K562 (cell line): Measurements from ENCODE around the gene AHCYL2. TPM values are rescaled to one million over a fixed set of nuclear protein-coding genes. Genes with fewer than 3 reads are reported as not detected.

ENCODE experiments used
- ATF1 ChIP-seq, 2 experiments: fragments of 450-650 bp in 1 of 2; IDR thresholded peaks; 2 replicates each; pipeline ENCODE4 v1.6.1; 2016; ENCODE audit warnings: missing compliant biosample characterization in 1 of 2, missing genetic modification characterization in 1 of 2
- BHLHE40 ChIP-seq: IDR thresholded peaks from 2 replicates; pipeline ENCODE4 v1.6.1; 2011; ENCODE audit warnings: low read length, improper control_type of control experiment
- BRF1 ChIP-seq: IDR thresholded peaks from 3 replicates; pipeline ENCODE4 v1.6.1; 2011; ENCODE audit warnings: borderline replicate concordance, mild to moderate bottlenecking; ENCODE audit not compliant: insufficient read length; ENCODE audit errors: extremely low read depth
- PHF21A ChIP-seq: fragments of 450-650 bp; IDR thresholded peaks from 2 replicates; pipeline ENCODE4 v1.6.1; 2017; ENCODE audit warnings: low read depth, borderline replicate concordance
- POLR2A ChIP-seq: fragments of 450-650 bp; conservative IDR thresholded peaks from 2 replicates; pipeline ENCODE4 v1.6.1; 2016
- SAFB ChIP-seq: fragments of 200-400 bp; formaldehyde crosslinking; IDR thresholded peaks from 2 replicates; pipeline ENCODE4 v1.6.1; 2017; ENCODE audit warnings: low read depth, low read length, borderline replicate concordance
- SNIP1 ChIP-seq: fragments of 450-650 bp; IDR thresholded peaks from 2 replicates; pipeline ENCODE4 v1.7.1; 2017; ENCODE audit warnings: low read depth, mild to moderate bottlenecking
- ZNF140 ChIP-seq: fragments of 250-450 bp; sonication (Bioruptor Pico); IDR thresholded peaks from 2 replicates; pipeline ENCODE4 v1.8.0; 2021; ENCODE audit warnings: moderate library complexity, mild to moderate bottlenecking, inconsistent platforms
- ZNF311 ChIP-seq: fragments of 250-450 bp; sonication (Bioruptor Pico); IDR thresholded peaks from 2 replicates; pipeline ENCODE4 v1.4.0; 2020; ENCODE audit warnings: mild to moderate bottlenecking, moderate library complexity
- ZNF77 ChIP-seq: fragments of 250-450 bp; sonication (Bioruptor Pico); IDR thresholded peaks from 2 replicates; pipeline ENCODE4 v1.5.0; 2020
- polyA plus RNA-seq, 8 experiments: library from polyadenylated mRNA; depleted of rRNA in 4 of 8; stranded (reverse) in 5 of 8; unstranded in 3 of 8; fragments of >200 nt; fragmentation: Nextera tagmentation in 2 of 8; fragmentation: Illumina TruSeq in 1 of 8; extraction: Ambion mirVana in 2 of 8; extraction: Trizol in 1 of 8; gene quantifications; 2 replicates each; pipeline versions ENCODE4 v1.2.1 to v1.2.3, GENCODE V29; 2011 to 2014; ENCODE audit warnings: inconsistent platforms in 1 of 8, missing spikeins in 1 of 8
- total RNA-seq, 7 experiments: library from RNA; depleted of rRNA in 6 of 7; stranded (reverse); fragments of >200 nt in 6 of 7; fragmentation: Illumina TruSeq in 2 of 7; extraction: Trizol in 2 of 7; gene quantifications; 2 replicates each; pipeline versions ENCODE4 v1.2.1 to v1.2.3, GENCODE V29; 2011 to 2021; ENCODE audit warnings: low replicate concordance in 1 of 7
- TF ChIP-seq, protein P1 (sequence below): fragments of 200-800 bp; sonication (Bioruptor generic); IDR thresholded peaks from 2 replicates; pipeline ENCODE4 v1.6.1; 2017; ENCODE audit warnings: missing genetic modification characterization, missing compliant biosample characterization
- TF ChIP-seq, protein P2 (sequence below): fragments of 450-650 bp; IDR thresholded peaks from 2 replicates; pipeline ENCODE4 v1.6.1; 2017; ENCODE audit warnings: mild to moderate bottlenecking, moderate library complexity
- TF ChIP-seq, protein P3 (sequence below): fragments of 450-650 bp; IDR thresholded peaks from 2 replicates; pipeline ENCODE4 v1.6.1; 2016; ENCODE audit warnings: mild to moderate bottlenecking, moderate library complexity

The AHCYL2 gene
- total and polyA plus RNA-seq, 9 of the 15 experiments (the other 6 are each of a cell fraction or from before 2014, with no cell fraction given) = 0.93 to 10.5 (median 5.2) TPM

DNA sequence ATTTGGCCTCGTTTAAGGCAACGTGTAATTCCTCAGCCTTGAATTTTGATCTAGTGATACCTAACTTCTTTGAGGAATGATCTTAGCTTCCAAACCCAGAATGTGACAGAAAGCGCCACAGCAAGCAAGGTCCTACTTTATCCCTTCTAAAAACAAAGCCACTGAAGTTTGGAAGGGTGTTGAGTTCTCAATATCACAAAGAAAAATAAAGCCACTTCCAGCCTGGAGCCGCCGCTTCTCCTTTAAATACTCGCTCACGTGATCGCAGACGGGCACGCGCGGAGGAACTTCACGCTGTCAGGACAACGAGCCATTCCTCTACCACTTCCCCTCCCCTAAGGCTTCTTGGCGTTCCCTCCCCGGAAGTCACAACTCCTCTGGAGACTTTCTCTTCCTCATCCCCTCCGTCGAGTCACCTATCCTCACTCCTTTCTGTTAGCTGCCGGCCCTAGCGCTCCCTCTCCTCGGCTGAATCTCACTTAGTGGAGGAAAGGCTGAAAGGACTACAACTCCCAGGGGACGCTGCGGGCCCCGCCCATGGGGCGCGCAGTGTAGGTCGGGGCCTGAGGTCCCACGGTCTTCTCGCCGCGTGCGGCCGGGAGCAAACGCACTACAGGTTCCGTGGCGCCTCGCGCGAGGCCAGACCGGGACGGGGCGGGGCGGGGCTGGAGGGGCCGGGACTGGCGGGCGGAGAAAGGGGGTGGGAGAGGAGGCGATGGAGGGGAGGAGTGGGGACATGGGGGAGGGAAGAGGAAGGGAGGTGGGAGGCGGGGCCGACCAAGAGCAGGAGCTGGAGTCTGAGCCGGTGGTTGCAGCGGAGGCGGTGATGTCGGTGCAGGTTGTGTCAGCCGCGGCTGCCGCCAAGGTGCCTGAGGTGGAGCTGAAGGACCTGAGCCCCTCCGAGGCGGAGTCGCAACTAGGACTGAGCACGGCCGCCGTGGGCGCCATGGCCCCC, at the start of gene AHCYL2 (continued):
- TF ChIP-seq BHLHE40 (peak; percentile 100), POLR2A (peak; percentile 78), PHF21A (no peak; the same call in 1 of the 2 replicates), ZNF311 (CRISPR knock-in tag) (peak; percentile 69; the same call in 1 of the 2 replicates), SNIP1 (no peak), SAFB (peak; percentile 98), ZNF77 (CRISPR knock-in tag) (no peak), ATF1 (CRISPR knock-in tag; IDR thresholded peaks at IDR 0.05) (no peak), ATF1 (tag; IDR thresholded peaks at IDR 0.05) (peak; percentile 88), ZNF140 (no peak), BRF1 (no peak)
- TF ChIP-seq, protein P1, sequence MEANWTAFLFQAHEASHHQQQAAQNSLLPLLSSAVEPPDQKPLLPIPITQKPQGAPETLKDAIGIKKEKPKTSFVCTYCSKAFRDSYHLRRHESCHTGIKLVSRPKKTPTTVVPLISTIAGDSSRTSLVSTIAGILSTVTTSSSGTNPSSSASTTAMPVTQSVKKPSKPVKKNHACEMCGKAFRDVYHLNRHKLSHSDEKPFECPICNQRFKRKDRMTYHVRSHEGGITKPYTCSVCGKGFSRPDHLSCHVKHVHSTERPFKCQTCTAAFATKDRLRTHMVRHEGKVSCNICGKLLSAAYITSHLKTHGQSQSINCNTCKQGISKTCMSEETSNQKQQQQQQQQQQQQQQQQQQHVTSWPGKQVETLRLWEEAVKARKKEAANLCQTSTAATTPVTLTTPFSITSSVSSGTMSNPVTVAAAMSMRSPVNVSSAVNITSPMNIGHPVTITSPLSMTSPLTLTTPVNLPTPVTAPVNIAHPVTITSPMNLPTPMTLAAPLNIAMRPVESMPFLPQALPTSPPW = peak; percentile 99
- TF ChIP-seq, protein P2, sequence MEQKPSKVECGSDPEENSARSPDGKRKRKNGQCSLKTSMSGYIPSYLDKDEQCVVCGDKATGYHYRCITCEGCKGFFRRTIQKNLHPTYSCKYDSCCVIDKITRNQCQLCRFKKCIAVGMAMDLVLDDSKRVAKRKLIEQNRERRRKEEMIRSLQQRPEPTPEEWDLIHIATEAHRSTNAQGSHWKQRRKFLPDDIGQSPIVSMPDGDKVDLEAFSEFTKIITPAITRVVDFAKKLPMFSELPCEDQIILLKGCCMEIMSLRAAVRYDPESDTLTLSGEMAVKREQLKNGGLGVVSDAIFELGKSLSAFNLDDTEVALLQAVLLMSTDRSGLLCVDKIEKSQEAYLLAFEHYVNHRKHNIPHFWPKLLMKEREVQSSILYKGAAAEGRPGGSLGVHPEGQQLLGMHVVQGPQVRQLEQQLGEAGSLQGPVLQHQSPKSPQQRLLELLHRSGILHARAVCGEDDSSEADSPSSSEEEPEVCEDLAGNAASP = no peak
- TF ChIP-seq, protein P3, sequence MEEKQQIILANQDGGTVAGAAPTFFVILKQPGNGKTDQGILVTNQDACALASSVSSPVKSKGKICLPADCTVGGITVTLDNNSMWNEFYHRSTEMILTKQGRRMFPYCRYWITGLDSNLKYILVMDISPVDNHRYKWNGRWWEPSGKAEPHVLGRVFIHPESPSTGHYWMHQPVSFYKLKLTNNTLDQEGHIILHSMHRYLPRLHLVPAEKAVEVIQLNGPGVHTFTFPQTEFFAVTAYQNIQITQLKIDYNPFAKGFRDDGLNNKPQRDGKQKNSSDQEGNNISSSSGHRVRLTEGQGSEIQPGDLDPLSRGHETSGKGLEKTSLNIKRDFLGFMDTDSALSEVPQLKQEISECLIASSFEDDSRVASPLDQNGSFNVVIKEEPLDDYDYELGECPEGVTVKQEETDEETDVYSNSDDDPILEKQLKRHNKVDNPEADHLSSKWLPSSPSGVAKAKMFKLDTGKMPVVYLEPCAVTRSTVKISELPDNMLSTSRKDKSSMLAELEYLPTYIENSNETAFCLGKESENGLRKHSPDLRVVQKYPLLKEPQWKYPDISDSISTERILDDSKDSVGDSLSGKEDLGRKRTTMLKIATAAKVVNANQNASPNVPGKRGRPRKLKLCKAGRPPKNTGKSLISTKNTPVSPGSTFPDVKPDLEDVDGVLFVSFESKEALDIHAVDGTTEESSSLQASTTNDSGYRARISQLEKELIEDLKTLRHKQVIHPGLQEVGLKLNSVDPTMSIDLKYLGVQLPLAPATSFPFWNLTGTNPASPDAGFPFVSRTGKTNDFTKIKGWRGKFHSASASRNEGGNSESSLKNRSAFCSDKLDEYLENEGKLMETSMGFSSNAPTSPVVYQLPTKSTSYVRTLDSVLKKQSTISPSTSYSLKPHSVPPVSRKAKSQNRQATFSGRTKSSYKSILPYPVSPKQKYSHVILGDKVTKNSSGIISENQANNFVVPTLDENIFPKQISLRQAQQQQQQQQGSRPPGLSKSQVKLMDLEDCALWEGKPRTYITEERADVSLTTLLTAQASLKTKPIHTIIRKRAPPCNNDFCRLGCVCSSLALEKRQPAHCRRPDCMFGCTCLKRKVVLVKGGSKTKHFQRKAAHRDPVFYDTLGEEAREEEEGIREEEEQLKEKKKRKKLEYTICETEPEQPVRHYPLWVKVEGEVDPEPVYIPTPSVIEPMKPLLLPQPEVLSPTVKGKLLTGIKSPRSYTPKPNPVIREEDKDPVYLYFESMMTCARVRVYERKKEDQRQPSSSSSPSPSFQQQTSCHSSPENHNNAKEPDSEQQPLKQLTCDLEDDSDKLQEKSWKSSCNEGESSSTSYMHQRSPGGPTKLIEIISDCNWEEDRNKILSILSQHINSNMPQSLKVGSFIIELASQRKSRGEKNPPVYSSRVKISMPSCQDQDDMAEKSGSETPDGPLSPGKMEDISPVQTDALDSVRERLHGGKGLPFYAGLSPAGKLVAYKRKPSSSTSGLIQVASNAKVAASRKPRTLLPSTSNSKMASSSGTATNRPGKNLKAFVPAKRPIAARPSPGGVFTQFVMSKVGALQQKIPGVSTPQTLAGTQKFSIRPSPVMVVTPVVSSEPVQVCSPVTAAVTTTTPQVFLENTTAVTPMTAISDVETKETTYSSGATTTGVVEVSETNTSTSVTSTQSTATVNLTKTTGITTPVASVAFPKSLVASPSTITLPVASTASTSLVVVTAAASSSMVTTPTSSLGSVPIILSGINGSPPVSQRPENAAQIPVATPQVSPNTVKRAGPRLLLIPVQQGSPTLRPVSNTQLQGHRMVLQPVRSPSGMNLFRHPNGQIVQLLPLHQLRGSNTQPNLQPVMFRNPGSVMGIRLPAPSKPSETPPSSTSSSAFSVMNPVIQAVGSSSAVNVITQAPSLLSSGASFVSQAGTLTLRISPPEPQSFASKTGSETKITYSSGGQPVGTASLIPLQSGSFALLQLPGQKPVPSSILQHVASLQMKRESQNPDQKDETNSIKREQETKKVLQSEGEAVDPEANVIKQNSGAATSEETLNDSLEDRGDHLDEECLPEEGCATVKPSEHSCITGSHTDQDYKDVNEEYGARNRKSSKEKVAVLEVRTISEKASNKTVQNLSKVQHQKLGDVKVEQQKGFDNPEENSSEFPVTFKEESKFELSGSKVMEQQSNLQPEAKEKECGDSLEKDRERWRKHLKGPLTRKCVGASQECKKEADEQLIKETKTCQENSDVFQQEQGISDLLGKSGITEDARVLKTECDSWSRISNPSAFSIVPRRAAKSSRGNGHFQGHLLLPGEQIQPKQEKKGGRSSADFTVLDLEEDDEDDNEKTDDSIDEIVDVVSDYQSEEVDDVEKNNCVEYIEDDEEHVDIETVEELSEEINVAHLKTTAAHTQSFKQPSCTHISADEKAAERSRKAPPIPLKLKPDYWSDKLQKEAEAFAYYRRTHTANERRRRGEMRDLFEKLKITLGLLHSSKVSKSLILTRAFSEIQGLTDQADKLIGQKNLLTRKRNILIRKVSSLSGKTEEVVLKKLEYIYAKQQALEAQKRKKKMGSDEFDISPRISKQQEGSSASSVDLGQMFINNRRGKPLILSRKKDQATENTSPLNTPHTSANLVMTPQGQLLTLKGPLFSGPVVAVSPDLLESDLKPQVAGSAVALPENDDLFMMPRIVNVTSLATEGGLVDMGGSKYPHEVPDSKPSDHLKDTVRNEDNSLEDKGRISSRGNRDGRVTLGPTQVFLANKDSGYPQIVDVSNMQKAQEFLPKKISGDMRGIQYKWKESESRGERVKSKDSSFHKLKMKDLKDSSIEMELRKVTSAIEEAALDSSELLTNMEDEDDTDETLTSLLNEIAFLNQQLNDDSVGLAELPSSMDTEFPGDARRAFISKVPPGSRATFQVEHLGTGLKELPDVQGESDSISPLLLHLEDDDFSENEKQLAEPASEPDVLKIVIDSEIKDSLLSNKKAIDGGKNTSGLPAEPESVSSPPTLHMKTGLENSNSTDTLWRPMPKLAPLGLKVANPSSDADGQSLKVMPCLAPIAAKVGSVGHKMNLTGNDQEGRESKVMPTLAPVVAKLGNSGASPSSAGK = peak; percentile 96
